CD4-positive, alpha-beta T cell treated with Interferon alpha-2 for 1 hour (primary cell): ENCODE data around the gene CNKSR3.

Experiments
- DNase-seq, 2 donors: peaks; one replicate each; pipeline ENCODE4 v3.0.0-alpha.2; 2020 to 2022

The CNKSR3 gene

DNA sequence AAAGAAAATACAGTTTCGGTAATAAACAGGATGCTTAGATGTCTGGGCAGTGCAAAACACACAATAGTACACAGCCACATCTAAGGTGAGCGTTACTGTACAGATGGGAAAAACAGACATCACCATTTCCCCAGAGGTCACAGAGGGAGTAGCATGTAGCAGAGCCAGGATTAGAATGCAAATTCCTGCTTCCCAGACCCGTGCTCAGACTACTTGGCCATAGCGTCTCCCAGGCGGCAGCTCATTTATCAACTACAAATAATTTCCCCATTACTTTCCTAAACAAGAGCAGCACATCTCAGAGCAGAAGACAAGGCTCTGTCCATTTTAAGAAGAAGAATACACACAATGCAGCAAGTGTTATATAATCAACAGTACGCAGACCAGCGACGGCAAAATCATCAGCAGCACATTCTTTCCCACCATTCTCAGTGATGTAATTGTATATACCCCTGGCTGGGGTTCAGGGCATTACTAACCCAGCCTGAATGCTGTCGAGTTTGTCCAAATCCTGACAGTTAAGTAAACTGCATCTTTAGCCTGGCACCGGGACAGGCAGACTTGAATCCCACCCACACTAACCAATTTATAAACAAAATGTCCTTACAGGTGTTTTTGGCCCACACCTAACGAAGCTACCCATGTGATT, 61.9 kb downstream of the CNKSR3 start:
- no peak for DNase-seq

DNA sequence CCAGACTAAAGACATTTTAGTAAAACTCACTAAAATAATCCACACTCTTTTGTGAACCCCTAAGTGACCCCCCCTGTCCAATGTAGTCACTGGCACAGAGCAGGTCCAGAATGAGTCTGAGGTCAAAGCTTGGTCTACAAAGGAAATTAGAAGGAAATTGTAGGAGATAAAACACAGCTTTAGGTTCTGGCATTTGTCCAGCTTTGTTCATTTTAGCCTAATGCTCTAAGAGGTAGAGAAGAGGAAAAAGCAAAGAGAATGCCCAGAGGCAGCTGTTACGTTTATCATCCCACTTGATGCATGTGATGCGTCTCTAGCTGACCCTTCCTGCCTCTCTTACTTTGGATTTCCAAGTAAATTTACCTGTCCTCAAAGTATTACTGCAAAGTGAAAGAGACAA, 62.5 kb downstream of the CNKSR3 start:
- DNase-seq, result no peak

DNA sequence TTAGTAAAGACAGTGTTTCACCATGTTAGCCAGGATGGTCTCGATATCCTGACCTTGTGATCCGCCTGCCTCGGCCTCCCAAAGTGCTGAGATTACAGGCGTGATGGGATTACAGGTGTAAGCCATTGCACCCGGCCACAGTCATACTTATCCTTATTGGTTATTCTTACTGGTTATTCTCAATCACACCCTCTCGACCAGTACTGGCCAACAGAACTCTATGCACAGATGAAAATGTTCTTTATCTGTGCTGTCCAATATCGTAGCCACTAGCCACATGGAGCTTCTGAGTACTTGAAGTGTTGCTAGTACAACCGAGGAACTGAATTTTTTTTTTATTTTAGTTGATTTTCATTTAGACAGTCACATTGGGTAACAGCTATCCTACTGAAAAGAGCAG, 63.5 kb downstream of the CNKSR3 start:
- no peak for DNase-seq

DNA sequence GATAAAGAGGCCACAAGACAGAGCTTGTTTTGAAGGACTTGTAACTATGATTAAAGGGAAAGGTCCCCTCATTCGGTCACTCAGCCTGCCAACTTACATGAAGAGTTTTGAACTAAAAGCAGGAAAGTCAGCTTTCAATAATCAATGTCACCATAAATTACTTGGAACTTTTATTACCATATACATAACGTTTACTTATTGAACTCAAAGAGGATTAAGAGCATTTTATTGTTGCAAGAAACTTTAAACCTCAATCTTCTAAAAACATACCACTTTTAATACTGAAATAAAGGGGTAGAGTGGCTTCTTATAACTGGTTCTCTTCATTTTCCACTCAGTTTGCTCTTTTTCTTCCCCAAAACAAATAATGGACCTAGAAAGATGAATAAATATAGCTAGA, 65.1 kb downstream of the CNKSR3 start:
- no peak for DNase-seq

DNA sequence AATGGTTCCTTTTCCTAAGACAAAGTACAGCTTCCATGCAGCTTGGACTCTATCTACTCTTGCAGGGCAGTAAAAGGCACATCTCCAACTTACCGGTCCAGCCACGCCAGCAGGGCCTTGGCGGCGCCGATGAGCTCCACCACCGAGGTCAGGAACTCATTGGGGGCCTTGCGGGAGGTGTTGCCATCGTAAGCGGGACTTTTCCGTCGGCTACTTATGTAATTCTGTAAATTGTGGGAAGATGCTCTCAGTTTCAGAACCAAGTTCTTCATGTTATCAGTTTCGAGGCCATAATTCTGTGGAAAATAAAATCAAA, 68.5 kb downstream of the CNKSR3 start:
- DNase-seq, result no peak

DNA sequence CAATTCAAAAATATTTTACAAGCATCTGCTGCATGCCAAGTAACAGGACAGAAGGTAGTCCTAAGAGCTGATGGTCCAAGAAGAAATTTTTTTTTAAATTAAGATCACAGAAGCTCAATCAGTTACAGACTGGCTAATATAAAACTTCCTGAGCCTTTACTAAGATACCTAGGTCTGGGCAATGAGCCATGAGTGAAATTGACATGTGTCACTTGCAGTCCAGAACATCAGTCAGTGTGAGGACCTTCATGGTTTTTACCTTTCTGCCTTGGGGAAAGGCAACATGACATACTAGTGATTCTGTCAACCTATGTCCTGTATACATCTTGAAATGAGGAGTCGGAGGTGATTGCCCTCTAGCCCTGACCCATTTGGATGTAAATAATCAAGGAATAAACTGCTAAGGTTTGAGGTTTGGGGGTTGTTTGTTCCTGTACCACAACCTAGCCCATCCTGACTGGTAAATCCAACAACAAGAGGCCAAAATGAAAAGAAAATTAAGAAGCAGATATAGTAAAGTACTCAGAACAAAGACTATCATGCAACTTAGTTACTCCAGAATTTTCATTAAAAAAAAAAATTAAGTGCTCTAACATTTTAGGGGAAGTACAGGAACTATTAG, 70.0 kb downstream of the CNKSR3 start:
- DNase-seq, result no peak

DNA sequence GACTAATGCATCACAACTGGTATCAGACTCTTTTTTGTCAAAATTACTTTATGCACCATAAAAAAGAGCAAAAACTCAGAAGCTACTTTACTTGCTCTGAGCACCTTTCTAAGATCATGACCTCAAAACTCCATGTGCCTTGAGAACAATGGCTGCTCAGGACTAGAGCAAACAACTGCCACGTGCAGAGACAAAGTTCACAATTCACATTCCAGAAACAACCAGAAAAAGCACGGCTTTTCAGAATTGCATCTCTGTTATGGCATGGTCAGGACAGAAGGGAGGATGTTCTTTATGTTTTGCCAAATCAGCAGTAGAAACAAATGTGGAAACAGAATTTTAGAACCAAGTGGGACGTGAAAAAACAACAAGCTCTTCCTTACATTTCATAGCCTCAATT, 70.5 kb downstream of the CNKSR3 start:
- no peak for DNase-seq

DNA sequence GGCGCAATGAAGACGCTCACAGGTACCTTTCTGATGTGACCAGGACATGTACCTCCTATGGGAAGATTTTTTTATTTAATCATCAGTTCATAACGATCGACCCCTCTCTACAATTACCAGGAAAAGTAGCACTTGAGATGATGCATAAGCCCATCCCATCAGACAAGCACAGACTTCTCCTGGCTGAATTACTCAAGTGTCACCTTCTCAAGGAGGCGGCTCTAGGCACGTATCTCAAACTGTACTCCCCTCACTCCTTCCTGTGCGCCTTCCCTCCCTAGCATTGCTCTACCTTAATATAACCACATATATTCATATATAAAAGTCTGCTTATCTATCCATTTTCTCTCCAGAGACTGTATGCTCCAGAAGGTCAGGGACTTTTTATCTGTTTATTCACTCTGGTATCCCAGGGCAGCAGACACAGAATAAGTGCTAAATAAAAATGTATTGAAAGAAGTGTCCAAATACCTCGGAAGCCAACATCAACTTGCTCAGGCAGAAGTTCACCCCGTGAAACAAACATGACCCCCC, 71.5 kb downstream of the CNKSR3 start:
- no peak for DNase-seq

DNA sequence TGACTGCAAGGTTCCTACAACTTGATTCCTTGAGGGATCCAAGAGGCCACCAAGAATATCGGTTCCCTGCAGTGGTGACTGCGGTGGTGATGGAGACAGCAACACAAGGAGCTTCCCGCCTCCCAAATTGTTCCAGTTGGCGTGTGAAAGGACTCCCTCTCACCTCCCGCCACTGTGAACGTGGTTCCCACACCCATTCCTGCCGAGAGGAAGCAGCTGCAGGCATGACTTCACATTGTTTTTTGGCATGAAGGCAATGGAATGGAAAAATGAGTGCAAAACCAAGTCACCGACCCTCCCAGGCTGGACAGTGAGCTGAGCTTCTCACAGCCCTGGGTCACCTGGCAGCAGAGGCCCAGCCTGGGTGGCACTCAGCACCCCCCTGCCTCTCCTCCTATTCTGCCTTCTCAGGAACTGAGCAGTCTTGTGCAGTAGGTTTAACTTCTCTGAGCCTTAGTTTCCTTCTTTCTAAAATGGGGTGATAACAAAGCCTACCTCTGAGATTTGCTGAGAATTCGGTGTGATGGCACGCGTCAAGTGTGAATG, 75.0 kb downstream of the CNKSR3 start:
- DNase-seq, result no peak

DNA sequence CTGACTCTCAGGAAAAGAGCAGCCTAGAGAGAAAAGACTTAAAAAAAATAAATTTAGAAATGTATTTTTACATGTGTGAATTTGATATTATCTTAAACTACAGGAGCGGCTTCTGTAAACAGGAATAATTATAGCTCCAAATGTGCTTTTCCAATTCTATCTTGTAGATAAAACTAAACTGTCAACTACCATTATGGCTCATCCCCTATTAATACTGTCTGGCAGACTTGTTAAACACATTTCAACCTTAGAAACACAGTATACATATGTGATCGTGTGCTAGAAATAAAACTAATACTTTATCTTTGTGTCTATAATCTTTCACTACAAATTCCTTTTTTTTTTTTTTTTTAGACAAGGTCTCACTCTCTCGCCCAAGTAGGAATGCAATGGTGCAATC, 75.8 kb downstream of the CNKSR3 start:
- DNase-seq, result no peak

DNA sequence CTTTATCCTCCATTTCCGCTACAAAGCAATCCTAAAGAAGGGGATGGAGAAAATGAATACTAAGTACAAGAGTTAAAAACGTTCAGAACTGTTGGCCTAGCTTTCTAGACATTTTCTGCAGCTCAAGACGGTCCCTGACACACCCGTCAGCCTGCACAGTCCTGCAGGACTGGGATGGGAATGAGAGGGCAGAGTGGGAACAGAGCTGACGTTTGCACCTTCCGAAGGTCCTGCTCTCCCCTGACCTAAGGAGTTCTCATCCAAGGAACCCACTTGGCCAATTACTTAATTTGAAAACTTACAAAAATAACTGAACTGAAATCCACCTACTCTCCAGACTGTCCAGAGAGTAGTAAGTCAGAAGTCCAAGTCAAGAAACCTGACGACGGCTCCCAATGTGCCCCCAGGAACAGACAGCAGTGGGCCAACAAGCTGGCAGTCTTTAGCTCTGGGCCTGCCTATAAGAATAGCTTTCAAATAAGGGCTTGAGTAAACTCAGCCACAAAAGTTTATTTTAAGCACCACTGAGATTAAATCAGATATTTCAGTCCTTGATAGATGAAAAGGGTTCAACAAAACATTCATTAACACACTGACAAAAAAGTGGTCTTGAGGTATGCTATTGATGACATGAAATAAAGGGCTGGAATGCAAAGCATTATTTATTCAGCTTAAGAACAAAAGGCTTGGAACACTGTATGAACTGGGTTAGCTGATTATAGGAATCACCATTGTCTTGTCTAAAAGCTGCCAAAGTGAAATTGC, 76.8 kb downstream of the CNKSR3 start:
- no peak for DNase-seq

DNA sequence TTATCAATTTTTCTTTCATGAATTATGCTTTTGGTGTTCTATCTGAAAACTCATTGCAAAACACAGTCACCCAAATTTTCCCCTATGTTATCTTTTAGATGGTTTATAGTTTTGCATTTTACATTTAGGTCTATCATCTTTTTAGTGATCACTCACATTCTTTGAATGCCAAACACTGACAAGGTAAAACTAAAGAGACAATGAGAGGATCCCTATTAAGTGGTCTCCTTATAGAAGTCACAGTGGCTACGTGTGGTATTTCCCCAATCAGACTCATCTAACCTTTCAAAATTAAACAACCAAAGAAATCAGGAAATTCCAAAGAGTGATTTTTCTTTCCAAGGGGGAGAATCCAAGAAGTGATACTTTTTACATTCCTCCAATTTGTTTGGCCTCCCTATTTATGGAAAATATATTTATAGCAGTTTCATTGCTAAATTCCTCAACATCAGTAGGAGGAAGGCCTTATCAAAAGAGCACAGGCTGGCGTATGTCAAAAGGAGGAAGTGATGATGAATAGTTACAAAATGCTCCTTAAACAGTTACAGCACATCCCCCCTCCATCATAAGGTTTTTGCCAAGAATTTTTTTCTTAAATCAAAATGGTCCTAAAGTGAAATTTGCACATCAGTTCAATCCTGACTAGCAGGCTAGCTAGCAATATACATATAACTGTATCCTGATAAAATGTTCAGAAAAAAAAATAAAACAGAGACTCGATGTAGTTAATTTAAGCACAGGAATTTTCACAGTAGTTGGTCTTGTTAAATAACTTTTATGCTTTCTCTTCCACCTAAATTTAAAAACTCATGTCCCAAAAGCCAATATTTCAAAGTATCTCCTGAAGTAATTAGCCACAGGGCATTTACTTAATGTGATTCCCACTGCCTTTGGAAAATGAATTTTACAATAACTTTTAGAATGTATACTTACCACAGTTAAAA, 77.7 kb downstream of the CNKSR3 start:
- DNase-seq, result no peak

DNA sequence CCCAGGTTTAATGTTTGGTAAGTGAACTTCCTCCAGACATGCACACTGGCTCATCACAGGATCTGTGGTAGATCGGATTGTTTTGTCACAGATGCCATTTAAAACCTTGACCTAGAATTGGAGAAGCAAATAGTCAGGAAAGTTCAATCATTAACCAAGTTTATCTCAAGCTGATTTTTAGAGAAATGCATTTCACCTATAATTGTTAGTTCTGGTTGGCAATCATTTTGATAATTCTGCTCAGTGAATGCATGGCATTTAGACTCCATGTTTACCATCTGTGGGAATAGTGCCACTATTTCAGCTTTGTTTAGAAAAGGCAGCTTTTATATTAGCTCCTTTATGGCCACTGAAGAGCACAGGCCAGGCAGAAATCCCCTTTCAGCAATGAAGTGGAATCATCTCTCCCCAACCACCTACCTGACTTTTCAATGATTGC, 80.0 kb downstream of the CNKSR3 start:
- DNase-seq, result no peak

DNA sequence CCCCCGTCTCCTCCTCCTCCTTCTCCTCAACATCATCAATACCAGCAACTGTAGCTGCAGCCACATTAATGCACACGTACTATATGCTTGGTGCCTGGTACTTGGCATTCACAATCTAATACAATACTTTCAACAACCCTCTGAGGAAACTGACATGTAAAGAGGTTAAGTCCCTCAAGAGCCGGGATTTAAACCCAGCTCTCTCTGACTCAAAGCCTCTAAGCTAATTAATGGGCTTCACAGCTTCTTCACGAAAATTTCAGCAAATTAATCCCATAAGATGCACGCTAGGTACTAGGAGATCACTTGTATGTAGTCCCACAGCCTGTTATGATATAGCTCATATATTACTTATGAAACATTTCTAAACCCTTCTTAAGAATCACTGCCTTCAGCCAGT, 80.8 kb downstream of the CNKSR3 start:
- no peak for DNase-seq

DNA sequence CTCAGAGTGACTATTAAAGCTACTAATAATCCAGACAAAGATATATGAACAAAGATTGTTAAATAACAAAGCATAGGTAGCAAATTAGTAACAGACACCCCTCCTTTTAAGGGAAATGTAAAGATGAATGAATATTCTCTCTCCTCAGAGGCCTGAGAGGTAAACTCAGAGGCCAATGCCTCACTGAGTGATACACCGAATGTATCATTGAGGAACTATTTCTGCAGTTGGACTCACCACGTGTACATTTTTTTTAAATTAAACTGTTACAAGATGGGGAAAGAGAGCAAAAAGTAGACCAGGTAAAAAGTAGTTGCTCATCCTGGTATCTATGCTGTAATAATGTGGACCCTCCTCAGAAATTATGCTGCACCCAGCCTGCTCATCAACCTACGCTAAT, 81.6 kb downstream of the CNKSR3 start:
- DNase-seq, result no peak

DNA sequence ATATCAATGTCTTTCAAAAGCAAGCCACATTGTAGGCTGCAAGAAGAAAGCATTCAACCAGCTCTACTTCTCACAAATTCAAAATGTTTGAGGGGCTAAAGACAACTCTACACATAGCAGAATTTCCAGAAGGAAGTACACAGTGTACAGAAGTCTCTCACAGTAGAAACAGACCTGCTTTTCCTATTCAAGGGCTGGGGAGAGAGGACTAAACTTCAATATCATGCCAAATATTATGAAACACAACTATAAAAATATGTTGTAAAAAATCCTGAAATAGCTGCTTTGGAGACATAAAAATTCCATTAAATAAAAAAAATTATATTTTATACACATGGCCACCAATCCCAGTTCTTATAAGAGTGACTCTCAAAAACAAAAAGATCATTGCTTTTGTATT, 83.0 kb downstream of the CNKSR3 start:
- DNase-seq, result no peak

DNA sequence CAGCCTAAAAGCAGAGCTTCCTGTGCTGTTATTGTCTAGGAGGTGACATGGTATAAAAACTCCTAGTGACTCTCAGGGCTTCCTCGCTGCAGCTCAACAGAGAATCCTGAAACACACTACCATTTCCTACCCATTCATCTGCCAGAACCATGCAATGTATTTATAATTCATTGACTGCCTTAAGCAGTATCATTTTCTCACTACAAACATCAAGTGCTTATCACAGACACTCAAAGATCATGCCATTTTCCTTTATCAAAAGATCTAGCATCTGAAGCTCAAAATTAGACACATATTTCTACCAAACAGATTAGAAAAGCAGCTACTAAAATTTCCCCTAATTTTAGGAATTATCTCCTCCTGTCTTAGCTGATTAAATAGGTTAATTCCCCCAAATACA, 83.5 kb downstream of the CNKSR3 start:
- DNase-seq, result no peak

DNA sequence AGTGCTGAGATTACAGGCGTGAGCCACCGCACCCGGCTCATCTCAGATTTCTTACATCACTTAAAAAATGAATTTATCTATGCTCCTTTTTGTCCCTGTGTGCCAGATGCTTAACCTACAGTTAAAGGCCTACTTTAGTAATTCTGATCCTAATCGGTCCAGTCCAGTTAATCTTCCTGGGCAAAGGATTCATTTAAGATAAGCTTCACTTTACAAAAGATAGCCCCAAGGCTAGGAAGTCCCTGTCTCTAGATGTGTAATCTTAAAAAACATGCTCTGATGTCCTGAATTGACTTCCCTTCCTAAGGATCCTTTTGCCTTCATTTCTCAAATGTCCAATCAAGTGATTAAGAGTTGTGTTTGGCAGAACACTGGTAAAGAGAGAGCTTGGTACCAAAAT, 85.5 kb downstream of the CNKSR3 start:
- no peak for DNase-seq

DNA sequence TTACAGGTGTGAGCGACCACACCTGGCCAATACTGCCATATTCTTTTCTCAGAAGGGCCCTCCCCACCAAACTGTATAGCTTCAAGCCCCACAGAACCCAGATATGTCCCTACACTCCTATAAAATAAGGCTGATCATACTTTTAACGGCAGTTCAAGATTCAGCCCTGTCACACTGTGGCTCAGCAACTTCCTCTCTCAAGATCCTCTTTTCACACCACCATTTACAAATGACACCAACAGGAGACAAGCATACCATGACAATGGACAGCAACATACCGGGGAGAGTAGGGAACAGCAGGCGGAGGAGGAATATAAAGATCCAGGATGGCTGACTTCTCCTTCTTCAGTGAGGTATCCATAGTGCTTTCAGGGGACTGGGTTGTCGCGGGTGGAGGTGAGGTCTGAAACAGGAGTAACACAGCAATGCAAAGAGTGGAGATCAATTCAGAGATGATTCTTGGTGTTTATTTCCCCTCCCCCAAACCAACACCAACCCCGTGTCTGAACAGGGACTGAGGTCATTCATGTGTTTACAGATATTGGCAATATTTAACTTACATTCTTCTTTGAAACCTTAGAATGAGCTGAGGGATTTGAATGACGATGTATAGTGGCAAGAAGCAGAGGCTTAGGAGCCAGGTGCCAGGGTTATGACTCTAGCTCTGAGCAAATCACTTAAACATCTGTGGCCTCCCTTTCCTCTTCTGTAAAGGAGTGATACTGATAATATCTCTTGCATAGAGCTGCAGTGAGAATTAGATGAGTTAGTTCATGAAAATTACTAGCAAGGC, 96.3 kb downstream of the CNKSR3 start:
- DNase-seq, result no peak

DNA sequence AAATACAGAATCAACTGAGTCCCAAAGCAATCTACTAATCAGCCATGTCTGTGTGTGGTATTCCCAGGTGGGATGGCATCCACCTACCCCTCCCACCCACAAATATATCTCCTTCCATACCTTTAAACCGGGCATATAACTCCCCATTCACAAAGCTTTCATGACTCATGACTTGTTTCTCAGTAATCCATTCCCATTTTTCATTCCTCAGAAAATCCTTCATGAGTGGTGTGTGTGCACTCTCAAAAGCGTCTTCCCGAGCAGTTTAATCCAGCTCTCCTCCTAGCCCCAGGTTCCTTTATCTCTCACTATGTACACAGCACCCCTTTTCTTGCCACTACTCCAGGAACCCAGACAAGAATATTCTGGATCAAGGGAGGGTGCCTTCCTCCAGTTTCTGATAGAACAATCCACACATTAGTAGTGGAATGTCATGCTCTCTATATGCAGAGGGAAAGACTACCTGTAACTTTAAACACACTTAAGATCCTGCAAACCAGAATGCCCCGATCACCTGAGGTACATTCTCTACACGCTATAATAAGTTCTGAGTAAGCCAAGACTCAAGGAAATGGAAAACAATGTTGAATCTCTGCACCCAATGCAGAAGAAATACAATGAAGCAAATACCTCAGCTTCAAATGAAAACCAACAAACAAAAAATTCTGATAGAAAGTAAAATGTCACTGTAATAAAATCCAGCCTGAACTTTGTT, 98.2 kb downstream of the CNKSR3 start:
- no peak for DNase-seq

DNA sequence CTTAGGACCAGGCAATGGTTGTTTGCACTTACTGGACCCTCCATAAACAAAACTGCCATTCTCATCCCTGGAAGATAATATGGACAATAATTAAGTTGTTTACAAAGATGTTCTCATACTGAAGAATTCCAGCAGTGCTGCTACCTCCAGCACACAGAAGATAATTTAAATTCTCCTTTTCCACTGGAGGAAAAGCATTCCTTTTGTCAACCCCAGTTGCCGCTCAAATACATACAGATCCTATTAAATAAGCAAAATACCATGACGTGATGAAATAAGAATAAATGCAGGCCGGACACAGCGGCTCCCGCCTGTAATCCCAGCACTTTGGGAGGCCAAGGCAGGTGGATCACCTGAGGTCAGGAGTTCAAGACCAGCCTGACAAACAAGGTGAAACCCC, 99.4 kb downstream of the CNKSR3 start:
- no peak for DNase-seq
